HCT116 (cell line): ENCODE measurements around the gene CSK. TPM values are rescaled to one million over a fixed set of nuclear protein-coding genes. Genes with fewer than 3 reads are reported as not detected.

Experiments
- ATAC-seq: fragments of 200-7000 bp; cut with Tn5 transposase; 2 replicates; pipeline ENCODE4 v1.9.1; 2020; ENCODE audit warnings: mild to moderate bottlenecking, moderate library complexity
- BruUV-seq: library from RNA; stranded (reverse); fragments of 400-500 nt; replicated peaks from 2 replicates; lab custom pipeline; 2021; lab: Mats Ljungman, UMichigan
- CTCF ChIA-PET: fragments of 300-600 bp; sonication (Branson Sonifier 250); formaldehyde crosslinking; loops from one replicate; lab custom pipeline; 2021; ENCODE audit warnings: antibody characterized with exemption; lab: Charles Lee
- POLR2A ChIA-PET: fragments of 300-600, 350-600 bp; sonication (Branson Sonifier 250); formaldehyde crosslinking; loops from one replicate; lab custom pipeline; 2021; ENCODE audit warnings: antibody characterized with exemption; lab: Charles Lee
- RAD21 ChIA-PET, 2 experiments: fragments of 300-600 bp; sonication (Branson Sonifier 250); formaldehyde crosslinking; loops; one replicate each; lab custom pipeline; 2023; ENCODE audit warnings: low total read pairs in 2 of 2; ENCODE audit not compliant: uncharacterized antibody in 2 of 2, unreplicated experiment in 2 of 2, low non-redundant PET in 1 of 2; lab: Charles Lee
- DNase-seq: peaks from one replicate; pipeline ENCODE4 v3.0.0-alpha.2; 2010; ENCODE audit warnings: low read depth, low spot score
- H2AFZ ChIP-seq: fragments of 200-600 bp; shearing (Covaris generic), sonication (generic); 2 replicates; pipeline ENCODE4 v1.6.1; 2017; ENCODE audit warnings: low read depth, mixed run types, mixed read lengths, antibody characterized with exemption, low read length; ENCODE audit not compliant: poor library complexity, severe bottlenecking
- H3K27ac ChIP-seq: 2 replicates; pipeline ENCODE4 v1.5.1; 2012; ENCODE audit warnings: low read depth, low read length
- H3K27me3 ChIP-seq: fragments of 200-600 bp; sonication (generic); 2 replicates; pipeline ENCODE4 v1.6.1; 2016; ENCODE audit warnings: mixed run types, low read length, mixed read lengths; ENCODE audit not compliant: insufficient read depth
- H3K36me3 ChIP-seq, 2 experiments: fragments of 200-500 bp in 1 of 2; fragments of 200-600 bp in 1 of 2; sonication (Bioruptor generic) in 1 of 2; sonication (generic) in 1 of 2; 2 replicates each; pipeline versions ENCODE4 v1.5.1 to v1.6.1; 2014 to 2016; ENCODE audit warnings: low read length in 2 of 2, inconsistent platforms in 1 of 2, mixed read lengths in 1 of 2, mixed run types in 1 of 2; ENCODE audit not compliant: insufficient read depth in 2 of 2, control insufficient read depth in 1 of 2
- H3K4me1 ChIP-seq, 2 experiments: fragments of 200-600 bp in 1 of 2; sonication (generic) in 1 of 2; 2 replicates each; pipeline versions ENCODE4 v1.5.1 to v1.6.1; 2012 to 2017; ENCODE audit warnings: low read length in 2 of 2, inconsistent platforms in 1 of 2, mild to moderate bottlenecking in 1 of 2, mixed read lengths in 1 of 2, mixed run types in 1 of 2, moderate library complexity in 1 of 2; ENCODE audit not compliant: insufficient read depth in 2 of 2, control insufficient read depth in 1 of 2
- H3K4me2 ChIP-seq: fragments of 200-600 bp; sonication (generic); 2 replicates; pipeline ENCODE4 v1.6.1; 2017; ENCODE audit warnings: mixed run types, low read length, mixed read lengths
- H3K4me3 ChIP-seq, 2 experiments: fragments of 200-600 bp in 1 of 2; sonication (generic) in 1 of 2; replicated peaks in 1 of 2; 2 replicates each; pipeline ENCODE4 v1.5.1; 2011 to 2016; ENCODE audit warnings: low read length in 2 of 2, control low read depth in 1 of 2, low read depth in 1 of 2, mild to moderate bottlenecking in 1 of 2, mixed read lengths in 1 of 2, mixed run types in 1 of 2
- H3K79me2 ChIP-seq: fragments of 200-600 bp; sonication (generic); 2 replicates; pipeline ENCODE4 v1.6.1; 2017; ENCODE audit warnings: mild to moderate bottlenecking, mixed run types, low read length, moderate library complexity, mixed read lengths; ENCODE audit not compliant: insufficient read depth
- H3K9ac ChIP-seq: fragments of 200-600 bp; sonication (generic); 2 replicates; pipeline ENCODE4 v1.6.1; 2016; ENCODE audit warnings: low read length, mixed read lengths
- H3K9me2 ChIP-seq: fragments of 200-600 bp; sonication (generic), shearing (Covaris generic); 2 replicates; pipeline ENCODE4 v1.6.1; 2017; ENCODE audit warnings: mixed run types, mild to moderate bottlenecking, moderate library complexity; ENCODE audit not compliant: insufficient read depth
- H3K9me3 ChIP-seq, 2 experiments: fragments of 200-500 bp in 1 of 2; fragments of 200-600 bp in 1 of 2; sonication (Bioruptor generic) in 1 of 2; sonication (generic) in 1 of 2; 2 replicates each; pipeline ENCODE4 v1.6.1; 2014 to 2017; ENCODE audit warnings: low read length in 2 of 2, mixed read lengths in 2 of 2, inconsistent platforms in 1 of 2, low read depth in 1 of 2, mild to moderate bottlenecking in 1 of 2, mixed run types in 1 of 2, moderate library complexity in 1 of 2; ENCODE audit not compliant: control insufficient read depth in 1 of 2, insufficient read depth in 1 of 2
- H4K20me1 ChIP-seq: fragments of 200-600 bp; sonication (generic), shearing (Covaris generic); 2 replicates; pipeline ENCODE4 v1.6.1; 2017; ENCODE audit warnings: mixed run types, mild to moderate bottlenecking, moderate library complexity; ENCODE audit not compliant: insufficient read depth
- CBX3 ChIP-seq: IDR thresholded peaks from 2 replicates; pipeline ENCODE4 v1.6.1; 2012; ENCODE audit warnings: low read depth
- EGR1 ChIP-seq: IDR thresholded peaks from 2 replicates; pipeline ENCODE4 v1.6.1; 2012; ENCODE audit warnings: low read depth
- EZH2 ChIP-seq: fragments of 200-600 bp; sonication (generic); IDR thresholded peaks from 2 replicates; pipeline ENCODE4 v1.6.1; 2017; ENCODE audit warnings: antibody characterized with exemption, mixed run types
- MAX ChIP-seq: IDR thresholded peaks from 2 replicates; pipeline ENCODE4 v1.6.1; 2012
- POLR2A ChIP-seq: IDR thresholded peaks from 2 replicates; pipeline ENCODE4 v1.7.0; 2011; ENCODE audit warnings: borderline replicate concordance; ENCODE audit not compliant: insufficient read depth, insufficient read length; ENCODE audit errors: extremely low read depth
- POLR2AphosphoS5 ChIP-seq: IDR thresholded peaks from 2 replicates; pipeline ENCODE4 v1.6.1; 2011; ENCODE audit warnings: mild to moderate bottlenecking, low read depth, low read length, moderate library complexity
- RAD21 ChIP-seq: IDR thresholded peaks from 2 replicates; pipeline ENCODE4 v1.6.1; 2012; ENCODE audit warnings: low read depth, mild to moderate bottlenecking
- SIN3A ChIP-seq: IDR thresholded peaks from 2 replicates; pipeline ENCODE4 v1.6.1; 2012; ENCODE audit warnings: low read depth
- SP1 ChIP-seq: IDR thresholded peaks from 2 replicates; pipeline ENCODE4 v1.6.1; 2012; ENCODE audit warnings: low read depth
- SRF ChIP-seq: IDR thresholded peaks from 2 replicates; pipeline ENCODE4 v1.6.1; 2012; ENCODE audit warnings: low read depth
- ZFX ChIP-seq: fragments of 450-650 bp; IDR thresholded peaks from 2 replicates; pipeline ENCODE4 v1.6.1; 2017
- ZNF274 ChIP-seq: fragments of 200-500 bp; sonication (Bioruptor generic); IDR thresholded peaks from 2 replicates; pipeline ENCODE4 v1.6.1; 2014; ENCODE audit warnings: mild to moderate bottlenecking, low read depth, low read length, inconsistent platforms
- intact Hi-C: fragments of 100-400 bp; cut with micrococcal nuclease; formaldehyde crosslinking; loops from 2 replicates; pipeline ENCODE4 v1.10.0; 2022
- total RNA-seq: library from RNA; stranded (reverse); gene quantifications from one replicate; pipeline ENCODE4 v1.2.1, GENCODE V29; 2021; ENCODE audit not compliant: unreplicated experiment
- TF ChIP-seq, protein P1 (sequence below), 3 experiments: fragments of 200-600 bp in 1 of 3; sonication (generic) in 1 of 3; IDR thresholded peaks in 2 of 3; conservative IDR thresholded peaks in 1 of 3; 2 replicates each; pipeline ENCODE4 v1.5.1; 2012 to 2017; ENCODE audit warnings: low read depth in 2 of 3, low read length in 2 of 3, antibody characterized with exemption in 1 of 3, borderline replicate concordance in 1 of 3, control low read depth in 1 of 3, mild to moderate bottlenecking in 1 of 3, mixed read lengths in 1 of 3, mixed run types in 1 of 3, moderate library complexity in 1 of 3; ENCODE audit not compliant: insufficient read depth in 1 of 3
- TF ChIP-seq, protein P2 (sequence below): IDR thresholded peaks from 2 replicates; pipeline ENCODE4 v1.6.1; 2011; ENCODE audit warnings: mild to moderate bottlenecking, low read length, moderate library complexity; ENCODE audit not compliant: insufficient replicate concordance; ENCODE audit errors: extremely low read depth

Gene CSK
- total RNA-seq, 1 experiment from 2014 or later: 72.2 TPM

DNA sequence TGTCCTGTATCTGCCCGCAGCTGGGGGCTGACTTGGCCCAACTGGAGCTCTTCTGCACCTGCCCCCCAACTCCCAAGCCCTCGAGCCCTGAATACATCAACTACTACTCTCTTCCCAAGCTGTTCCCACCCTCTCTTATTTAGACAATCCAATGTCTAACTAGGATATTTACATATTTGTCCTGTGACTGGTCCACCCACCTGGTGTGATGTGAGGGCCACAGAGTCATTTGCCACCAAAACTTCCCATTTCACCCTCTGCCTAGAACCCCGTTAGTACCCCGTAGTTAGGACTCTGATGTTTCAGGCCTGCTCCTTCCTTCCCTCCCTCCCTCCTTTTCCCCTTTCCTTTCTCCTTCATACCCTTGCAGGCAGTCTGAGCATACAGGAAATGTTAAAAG lies 50.9 kb downstream of the CSK start (continued):
- TF ChIP-seq CBX3 (no peak), RAD21 (no peak), EGR1 (no peak)
- TF ChIP-seq, protein P1, sequence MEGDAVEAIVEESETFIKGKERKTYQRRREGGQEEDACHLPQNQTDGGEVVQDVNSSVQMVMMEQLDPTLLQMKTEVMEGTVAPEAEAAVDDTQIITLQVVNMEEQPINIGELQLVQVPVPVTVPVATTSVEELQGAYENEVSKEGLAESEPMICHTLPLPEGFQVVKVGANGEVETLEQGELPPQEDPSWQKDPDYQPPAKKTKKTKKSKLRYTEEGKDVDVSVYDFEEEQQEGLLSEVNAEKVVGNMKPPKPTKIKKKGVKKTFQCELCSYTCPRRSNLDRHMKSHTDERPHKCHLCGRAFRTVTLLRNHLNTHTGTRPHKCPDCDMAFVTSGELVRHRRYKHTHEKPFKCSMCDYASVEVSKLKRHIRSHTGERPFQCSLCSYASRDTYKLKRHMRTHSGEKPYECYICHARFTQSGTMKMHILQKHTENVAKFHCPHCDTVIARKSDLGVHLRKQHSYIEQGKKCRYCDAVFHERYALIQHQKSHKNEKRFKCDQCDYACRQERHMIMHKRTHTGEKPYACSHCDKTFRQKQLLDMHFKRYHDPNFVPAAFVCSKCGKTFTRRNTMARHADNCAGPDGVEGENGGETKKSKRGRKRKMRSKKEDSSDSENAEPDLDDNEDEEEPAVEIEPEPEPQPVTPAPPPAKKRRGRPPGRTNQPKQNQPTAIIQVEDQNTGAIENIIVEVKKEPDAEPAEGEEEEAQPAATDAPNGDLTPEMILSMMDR (IDR thresholded peaks at IDR 0.05 in 2 of 3, conservative IDR thresholded peaks at IDR 0.05 in 1 of 3; ENCODE audit: borderline replicate concordance in 1 of 3, insufficient read depth in 1 of 3, low read depth in 2 of 3, low read length in 2 of 3): no peak
- TF ChIP-seq, protein P2, sequence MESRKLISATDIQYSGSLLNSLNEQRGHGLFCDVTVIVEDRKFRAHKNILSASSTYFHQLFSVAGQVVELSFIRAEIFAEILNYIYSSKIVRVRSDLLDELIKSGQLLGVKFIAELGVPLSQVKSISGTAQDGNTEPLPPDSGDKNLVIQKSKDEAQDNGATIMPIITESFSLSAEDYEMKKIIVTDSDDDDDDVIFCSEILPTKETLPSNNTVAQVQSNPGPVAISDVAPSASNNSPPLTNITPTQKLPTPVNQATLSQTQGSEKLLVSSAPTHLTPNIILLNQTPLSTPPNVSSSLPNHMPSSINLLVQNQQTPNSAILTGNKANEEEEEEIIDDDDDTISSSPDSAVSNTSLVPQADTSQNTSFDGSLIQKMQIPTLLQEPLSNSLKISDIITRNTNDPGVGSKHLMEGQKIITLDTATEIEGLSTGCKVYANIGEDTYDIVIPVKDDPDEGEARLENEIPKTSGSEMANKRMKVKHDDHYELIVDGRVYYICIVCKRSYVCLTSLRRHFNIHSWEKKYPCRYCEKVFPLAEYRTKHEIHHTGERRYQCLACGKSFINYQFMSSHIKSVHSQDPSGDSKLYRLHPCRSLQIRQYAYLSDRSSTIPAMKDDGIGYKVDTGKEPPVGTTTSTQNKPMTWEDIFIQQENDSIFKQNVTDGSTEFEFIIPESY: no peak
- TF ChIP-seq, all 23 proteins: peak for 0

GRCh38 chr15:74833376-74834107 lies 51.7 kb downstream of the CSK start:
- DNase-seq: no peak
- Histone ChIP-seq H3K36me3 (no peaks in the 10 kb centered on the region), H3K9me2 (no peaks in the 10 kb centered on the region), H3K27me3 (peaks cover 3% of the 10 kb centered on the region; the same call in 1 of the 2 replicates), H4K20me1 (no peaks in the 10 kb centered on the region), H2AFZ (no peak overlapping the region), H3K79me2 (no peaks in the 10 kb centered on the region), H3K27ac (no peak overlapping the region), H3K4me2 (no peak overlapping the region), H3K9me3 (no peaks in the 10 kb centered on the region), H3K9ac (no peak overlapping the region), H3K4me1 (peaks cover 0 to 9% of the 10 kb centered on the region in 2 experiments; a peak in 2 of 4 replicates), H3K4me3 (no peak overlapping the region)
- no peak for ATAC-seq
- ChIA-PET POLR2A (no interaction called here), RAD21 (no interaction called here), CTCF (no interaction called here)
- TF ChIP-seq EZH2 (no peak), ZNF274 (no peak), SP1 (no peak), MAX (no peak), POLR2AphosphoS5 (no peak), SIN3A (no peak), ZFX (no peak), CBX3 (no peak), SRF (no peak), RAD21 (no peak), POLR2A (no peak), EGR1 (no peak)
- TF ChIP-seq, protein P2: no peak
- intact Hi-C loops: no loop called here
- BruUV-seq: no TSS peak
